Measurements from ENCODE around the gene WWP2. TPM values are rescaled to one million over a fixed set of nuclear protein-coding genes. Genes with fewer than 3 reads are reported as not detected.
"Not testable (repeated sequence)": the region's sequence is repeated elsewhere in the genome, so short reads cannot be mapped to it uniquely, and the experiment has no call there.

Gene WWP2
- total RNA-seq, 2 experiments from 2014 or later, result 35.8 to 39.5 TPM

DNA sequence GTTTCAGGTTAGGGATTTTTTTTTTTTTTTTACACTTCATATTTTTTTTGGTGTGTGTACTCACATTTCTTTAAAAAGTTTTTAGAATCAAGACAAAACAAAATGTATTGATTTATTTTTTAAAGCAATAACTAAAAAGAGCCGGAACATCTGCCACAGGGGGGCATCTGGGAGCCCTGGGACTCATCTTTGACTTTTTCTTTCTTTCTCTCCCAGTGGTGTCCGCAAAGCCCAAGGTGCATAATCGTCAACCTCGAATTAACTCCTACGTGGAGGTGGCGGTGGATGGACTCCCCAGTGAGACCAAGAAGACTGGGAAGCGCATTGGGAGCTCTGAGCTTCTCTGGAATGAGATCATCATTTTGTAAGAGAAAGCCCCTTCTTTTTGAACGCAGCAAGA is 36.3 kb downstream of the WWP2 start:
- H3K27me3 Mint-ChIP-seq, result no peaks in the 10 kb centered on the region
- no peak for DNase-seq
- intact Hi-C loops (cut with micrococcal nuclease), result no loop called here
- no peak overlapping the region for H3K4me3 Mint-ChIP-seq
- CTCF ChIA-PET, result interaction anchor here (1.2 to 5.4 kb wide), 3 partner anchors 8 to 132 kb away, joined by 3 to 41 read pairs (median 20); no protein-coding TSS in a partner anchor
- H3K36me3 Mint-ChIP-seq, result peaks cover 15% of the 10 kb centered on the region
- no peak overlapping the region for H3K27ac Mint-ChIP-seq
- no peaks in the 10 kb centered on the region for H3K4me1 Mint-ChIP-seq (ENCODE audit: low read depth)
- H3K9me3 Mint-ChIP-seq, result no peaks in the 10 kb centered on the region
- POLR2A ChIA-PET, result no interaction called here

GRCh38 chr16:69799611-69800031 is 37.5 kb downstream of the WWP2 start:
- ChIA-PET CTCF (interaction anchor here (0.6 to 1.2 kb wide), 2 partner anchors 131 kb away, joined by 3 read pairs; no protein-coding TSS in a partner anchor), POLR2A (no interaction called here)
- Mint-ChIP-seq H3K9me3 (no peaks in the 10 kb centered on the region), H3K27me3 (no peaks in the 10 kb centered on the region), H3K4me3 (no peak overlapping the region), H3K27ac (no peak overlapping the region), H3K36me3 (peaks cover 15% of the 10 kb centered on the region), H3K4me1 (ENCODE audit: low read depth) (no peaks in the 10 kb centered on the region)
- no peak for DNase-seq
- intact Hi-C loops (cut with micrococcal nuclease), result no loop called here

DNA sequence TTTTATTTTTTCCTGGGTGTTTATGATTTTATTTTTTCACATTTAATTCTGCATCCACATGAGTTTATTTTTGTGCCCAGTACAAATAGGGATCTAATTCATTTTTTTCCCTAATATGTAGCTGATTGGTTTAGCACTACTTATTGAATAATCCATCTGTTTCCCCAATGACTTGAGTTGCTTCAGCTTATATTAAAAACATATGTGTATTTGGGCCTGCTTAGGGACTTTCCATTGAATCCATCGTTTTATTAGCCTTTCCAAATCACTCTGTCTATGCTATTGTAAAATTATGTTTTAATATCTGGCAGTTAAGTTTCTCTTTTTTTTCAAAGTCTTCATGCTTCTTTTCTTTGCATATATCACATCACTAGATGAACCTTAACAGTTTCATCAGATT is 42.2 kb downstream of the WWP2 start:
- H3K9me3 Mint-ChIP-seq, result no peaks in the 10 kb centered on the region

DNA sequence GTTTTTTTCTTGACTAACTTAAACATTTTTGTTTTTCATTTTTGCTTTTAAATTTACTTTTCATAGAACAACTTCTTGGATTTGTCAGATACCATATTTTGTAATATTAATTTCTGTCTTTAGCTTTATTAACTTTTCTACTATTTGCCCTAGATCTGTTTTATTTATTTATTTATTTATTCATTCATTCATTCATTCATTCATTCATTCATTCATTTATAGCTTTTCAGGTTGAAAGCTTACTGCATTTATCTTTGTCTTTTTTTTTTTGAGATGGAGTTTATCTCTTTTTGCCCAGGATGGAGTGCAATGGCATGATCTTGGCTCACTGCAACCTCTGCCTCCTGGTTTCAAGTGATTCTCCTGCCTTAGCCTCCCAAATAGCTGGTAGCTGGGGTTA is 44.6 kb downstream of the WWP2 start:
- DNase-seq; H3K27ac Mint-ChIP-seq; POLR2A ChIA-PET; H3K9me3 Mint-ChIP-seq; H3K4me1 Mint-ChIP-seq (ENCODE audit: low read depth); H3K4me3 Mint-ChIP-seq; intact Hi-C loops (cut with micrococcal nuclease); H3K27me3 Mint-ChIP-seq: not testable (repeated sequence)
- CTCF ChIA-PET, result interaction anchor here (1.1 to 2.6 kb wide), 2 partner anchors 10 to 124 kb away, joined by 3 to 20 read pairs; no protein-coding TSS in a partner anchor
- peaks cover 15% of the 10 kb centered on the region for H3K36me3 Mint-ChIP-seq

More for the DNA sequence above, 42.2 kb downstream of the WWP2 start:
- ChIA-PET CTCF (interaction anchor here (1.2 kb wide), 1 partner anchor 126 kb away, joined by 3 read pairs; no protein-coding TSS in a partner anchor), POLR2A (no interaction called here)
- H3K27ac Mint-ChIP-seq, result no peak overlapping the region
- H3K4me3 Mint-ChIP-seq, result no peak overlapping the region
- DNase-seq, result no peak
- peaks cover 16% of the 10 kb centered on the region for H3K36me3 Mint-ChIP-seq
- intact Hi-C loops (cut with micrococcal nuclease), result no loop called here
- no peaks in the 10 kb centered on the region for H3K27me3 Mint-ChIP-seq
- no peaks in the 10 kb centered on the region for H3K4me1 Mint-ChIP-seq (ENCODE audit: low read depth)

- no peak overlapping the region for H3K4me3 Mint-ChIP-seq
- H3K36me3 Mint-ChIP-seq, result peaks cover 19% of the 10 kb centered on the region
- ChIA-PET CTCF (interaction anchor here (2.6 kb wide), 1 partner anchor 16 kb away, joined by 11 read pairs; no protein-coding TSS in a partner anchor), POLR2A (no interaction called here)
- no peaks in the 10 kb centered on the region for H3K9me3 Mint-ChIP-seq
- H3K27me3 Mint-ChIP-seq, result no peaks in the 10 kb centered on the region
- H3K27ac Mint-ChIP-seq, result no peak overlapping the region
- DNase-seq, result no peak
- H3K4me1 Mint-ChIP-seq (ENCODE audit: low read depth), result no peaks in the 10 kb centered on the region
- intact Hi-C loops (cut with micrococcal nuclease), result no loop called here
These were observed 50.5 kb downstream of the WWP2 start for GRCh38 chr16:69812688-69813014.

GRCh38 chr16:69814078-69814477 is 51.9 kb downstream of the WWP2 start:
- intact Hi-C loops (cut with micrococcal nuclease), result no loop called here
- POLR2A ChIA-PET, result no interaction called here
- H3K4me3 Mint-ChIP-seq, result no peak overlapping the region
- no peaks in the 10 kb centered on the region for H3K4me1 Mint-ChIP-seq (ENCODE audit: low read depth)
- CTCF ChIA-PET, result no interaction called here
- no peak overlapping the region for H3K27ac Mint-ChIP-seq
- DNase-seq, result no peak
- H3K9me3 Mint-ChIP-seq, result no peaks in the 10 kb centered on the region
- no peaks in the 10 kb centered on the region for H3K27me3 Mint-ChIP-seq
- peaks cover 23% of the 10 kb centered on the region for H3K36me3 Mint-ChIP-seq

- Mint-ChIP-seq H3K27ac (no peak overlapping the region), H3K9me3 (no peaks in the 10 kb centered on the region), H3K36me3 (peaks cover 25% of the 10 kb centered on the region), H3K27me3 (no peaks in the 10 kb centered on the region), H3K4me1 (ENCODE audit: low read depth) (no peaks in the 10 kb centered on the region), H3K4me3 (no peak overlapping the region)
- ChIA-PET CTCF (no interaction called here), POLR2A (no interaction called here)
- intact Hi-C loops (cut with micrococcal nuclease), result no loop called here
- no peak for DNase-seq
These were observed 52.4 kb downstream of the WWP2 start for GRCh38 chr16:69814561-69814960.

DNA sequence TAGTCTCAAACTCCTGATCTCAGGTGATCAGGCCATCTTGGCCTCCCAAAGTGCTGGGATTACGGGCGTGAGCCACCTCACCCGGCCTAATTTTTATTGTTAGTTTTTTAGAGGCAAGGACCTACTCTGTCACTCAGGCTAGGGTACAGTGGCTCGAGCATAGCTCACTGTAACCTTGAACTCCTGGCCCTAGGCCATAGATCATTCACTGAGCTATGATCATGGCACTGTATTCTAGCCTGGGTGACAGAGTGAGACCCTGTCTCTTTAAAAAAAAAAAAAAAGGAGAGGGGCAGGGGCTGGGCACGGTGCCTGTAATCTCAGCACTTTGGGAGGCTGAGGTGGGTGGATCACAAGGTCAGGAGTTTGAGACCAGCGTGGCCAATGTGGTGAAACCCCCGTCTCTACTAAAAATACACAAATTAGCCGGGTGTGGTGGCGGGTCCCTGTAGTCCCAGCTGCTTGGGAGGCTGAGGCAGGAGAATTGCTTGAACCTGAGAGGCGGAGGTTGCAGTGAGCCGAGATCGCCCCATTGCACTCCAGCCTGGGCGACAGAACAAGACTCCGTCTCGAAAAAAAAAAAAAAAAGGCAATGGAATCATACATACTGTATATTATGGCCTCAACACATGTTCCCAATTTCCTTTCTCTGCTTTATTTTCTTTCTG is 53.2 kb downstream of the WWP2 start:
- intact Hi-C loops (cut with micrococcal nuclease); POLR2A ChIA-PET; H3K9me3 Mint-ChIP-seq; H3K4me3 Mint-ChIP-seq; H3K4me1 Mint-ChIP-seq (ENCODE audit: low read depth); H3K27ac Mint-ChIP-seq; H3K27me3 Mint-ChIP-seq; DNase-seq: not testable (repeated sequence)
- CTCF ChIA-PET, result interaction anchor here (0.6 to 0.9 kb wide), 2 partner anchors 33 to 115 kb away, joined by 3 read pairs; no protein-coding TSS in a partner anchor
- peaks cover 24% of the 10 kb centered on the region for H3K36me3 Mint-ChIP-seq

GRCh38 chr16:69816996-69817395 is 54.9 kb downstream of the WWP2 start:
- no peak for DNase-seq
- Mint-ChIP-seq H3K4me3 (no peak overlapping the region), H3K9me3 (no peaks in the 10 kb centered on the region), H3K36me3 (peaks cover 19% of the 10 kb centered on the region), H3K27me3 (no peaks in the 10 kb centered on the region), H3K4me1 (ENCODE audit: low read depth) (no peaks in the 10 kb centered on the region), H3K27ac (no peak overlapping the region)
- POLR2A ChIA-PET, result no interaction called here
- intact Hi-C loops (cut with micrococcal nuclease), result no loop called here
- CTCF ChIA-PET, result no interaction called here

DNA sequence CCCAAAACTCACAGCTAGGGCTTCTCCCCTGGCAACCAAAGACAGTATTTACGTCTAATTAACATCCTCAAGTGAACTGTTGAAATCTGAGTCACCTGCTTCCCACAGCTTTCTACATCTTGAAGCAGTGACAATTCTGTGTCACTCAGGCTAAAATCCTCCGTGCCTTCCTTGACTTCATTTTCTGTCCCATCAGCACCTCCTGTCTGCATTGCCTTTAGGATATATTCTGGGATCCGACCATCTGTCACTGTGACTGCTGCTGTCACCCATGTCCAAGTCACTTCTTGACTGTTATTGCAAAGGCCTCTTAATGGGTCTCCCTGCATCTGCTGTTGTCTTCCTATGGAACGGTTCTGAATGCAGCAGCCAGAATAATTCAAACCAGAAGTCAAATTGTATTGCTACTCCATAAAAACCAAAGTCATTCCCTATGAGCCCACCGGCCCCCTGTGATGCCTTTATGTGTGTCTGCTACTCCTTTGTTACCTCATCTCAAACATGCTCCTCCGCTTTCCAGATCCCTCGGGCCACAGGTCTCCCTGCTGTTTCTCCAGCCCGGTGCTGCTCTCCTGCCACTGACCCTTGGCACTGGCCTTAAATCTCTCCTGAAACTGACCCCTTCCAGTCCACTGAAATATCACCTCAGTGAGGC is 56.9 kb downstream of the WWP2 start:
- H3K27ac Mint-ChIP-seq, result no peak overlapping the region
- H3K9me3 Mint-ChIP-seq, result no peaks in the 10 kb centered on the region
- POLR2A ChIA-PET, result no interaction called here
- no peaks in the 10 kb centered on the region for H3K4me1 Mint-ChIP-seq (ENCODE audit: low read depth)
- peaks cover 19% of the 10 kb centered on the region for H3K36me3 Mint-ChIP-seq
- CTCF ChIA-PET, result interaction anchor here (0.6 kb wide), 1 partner anchor 103 kb away, joined by 3 read pairs; no protein-coding TSS in a partner anchor
- intact Hi-C loops (cut with micrococcal nuclease), result no loop called here
- H3K27me3 Mint-ChIP-seq, result no peaks in the 10 kb centered on the region
- H3K4me3 Mint-ChIP-seq, result no peak overlapping the region
- DNase-seq, result no peak

DNA sequence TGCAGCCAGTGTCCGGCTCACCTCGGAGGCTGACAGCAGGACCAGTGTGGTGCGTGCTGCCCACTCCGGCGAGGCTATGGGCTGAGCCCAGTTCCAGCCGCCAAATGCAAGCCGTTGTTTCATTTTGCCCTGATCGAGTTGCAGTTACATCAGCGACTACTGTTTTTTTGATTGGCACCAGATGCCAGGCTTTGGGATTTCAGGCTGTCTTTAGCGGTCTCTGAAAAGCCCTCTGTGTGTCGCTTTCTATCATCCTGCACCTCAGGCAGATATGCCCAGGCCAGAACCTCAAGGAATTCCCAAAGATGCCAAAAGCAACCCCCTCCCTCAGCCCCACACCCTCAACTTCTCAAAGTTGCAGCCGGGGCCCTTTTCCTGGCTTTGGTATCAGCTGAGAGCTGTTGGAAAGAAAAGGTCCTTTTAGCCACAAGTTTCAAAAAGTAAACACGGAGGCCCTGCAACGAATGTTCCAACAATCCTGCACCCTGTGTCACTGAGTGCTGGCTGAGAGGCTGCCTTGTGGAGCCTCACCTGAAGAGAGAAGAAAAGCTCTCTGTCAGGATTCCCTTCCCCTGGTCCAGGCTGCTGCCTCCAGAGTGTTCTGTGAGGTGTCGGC is 58.9 kb downstream of the WWP2 start:
- POLR2A ChIA-PET, result no interaction called here
- H3K27me3 Mint-ChIP-seq, result no peaks in the 10 kb centered on the region
- H3K9me3 Mint-ChIP-seq, result no peaks in the 10 kb centered on the region
- CTCF ChIA-PET, result interaction anchor here (1.1 kb wide), 1 partner anchor 109 kb away, joined by 3 read pairs; no protein-coding TSS in a partner anchor
- intact Hi-C loops (cut with micrococcal nuclease), result no loop called here
- H3K36me3 Mint-ChIP-seq, result peaks cover 18% of the 10 kb centered on the region
- H3K27ac Mint-ChIP-seq, result no peak overlapping the region
- no peaks in the 10 kb centered on the region for H3K4me1 Mint-ChIP-seq (ENCODE audit: low read depth)
- no peak overlapping the region for H3K4me3 Mint-ChIP-seq
- DNase-seq, result no peak

GRCh38 chr16:69821844-69822173 is 59.7 kb downstream of the WWP2 start:
- Mint-ChIP-seq H3K27me3 (no peaks in the 10 kb centered on the region), H3K4me1 (ENCODE audit: low read depth) (no peaks in the 10 kb centered on the region), H3K4me3 (no peak overlapping the region), H3K27ac (no peak overlapping the region), H3K36me3 (peaks cover 18% of the 10 kb centered on the region), H3K9me3 (no peaks in the 10 kb centered on the region)
- no peak for DNase-seq
- CTCF ChIA-PET, result interaction anchor here (1.1 kb wide), 1 partner anchor 109 kb away, joined by 3 read pairs; no protein-coding TSS in a partner anchor
- POLR2A ChIA-PET, result no interaction called here
- intact Hi-C loops (cut with micrococcal nuclease), result no loop called here
